Keratinocyte (primary cell): ENCODE measurements around the gene AKT1S1. TPM values are rescaled to one million over a fixed set of nuclear protein-coding genes. Genes with fewer than 3 reads are reported as not detected.
A peak's percentile ranks its signal among the peaks of the same experiment; 100 is the strongest.

Source experiments
- DNase-seq: peaks from one replicate; pipeline ENCODE4 v3.0.0-alpha.2; 2011; ENCODE audit warnings: low read depth, missing footprints, low spot score
- FAIRE-seq: peaks from 2 replicates; lab custom pipeline; 2011; peaks lifted over from hg19 to GRCh38; lab: Jason Lieb, UNC
- H2AFZ ChIP-seq: 2 replicates; pipeline ENCODE4 v1.6.0; 2012; ENCODE audit warnings: low read length, control low read depth, inconsistent platforms; ENCODE audit not compliant: control insufficient read depth
- H3K27ac ChIP-seq: 2 replicates; pipeline ENCODE4 v1.5.1; 2011; ENCODE audit warnings: low read length; ENCODE audit not compliant: control insufficient read depth, insufficient read depth
- H3K27me3 ChIP-seq: 3 replicates; pipeline ENCODE4 v1.6.0; 2011; ENCODE audit warnings: low read length; ENCODE audit not compliant: control insufficient read depth, insufficient read depth; ENCODE audit errors: extremely low read depth
- H3K36me3 ChIP-seq, 2 experiments: 2 replicates in 1 of 2; 3 replicates in 1 of 2; pipeline ENCODE4 v1.5.1; 2011; ENCODE audit warnings: low read length in 2 of 2, mild to moderate bottlenecking in 1 of 2; ENCODE audit not compliant: control insufficient read depth in 2 of 2, insufficient read depth in 2 of 2; ENCODE audit errors: extremely low read depth in 1 of 2
- H3K4me1 ChIP-seq: 3 replicates; pipeline ENCODE4 v1.5.1; 2011; ENCODE audit warnings: low read length; ENCODE audit not compliant: control insufficient read depth, insufficient read depth; ENCODE audit errors: extremely low read depth
- H3K4me2 ChIP-seq: 3 replicates; pipeline ENCODE4 v1.6.0; 2011; ENCODE audit warnings: low read depth, low read length; ENCODE audit not compliant: control insufficient read depth, insufficient read depth; ENCODE audit errors: extremely low read depth
- H3K4me3 ChIP-seq, 3 experiments: fragments of 200-600 bp in 1 of 3; sonication (generic) in 1 of 3; 2 replicates in 2 of 3; 3 replicates in 1 of 3; pipeline ENCODE4 v1.5.1; 2011 to 2016; ENCODE audit warnings: low read length in 3 of 3, mild to moderate bottlenecking in 3 of 3, control low read depth in 2 of 3, inconsistent platforms in 1 of 3, low read depth in 1 of 3, mixed read lengths in 1 of 3, mixed run types in 1 of 3, moderate library complexity in 1 of 3; ENCODE audit not compliant: control insufficient read depth in 2 of 3, insufficient read depth in 2 of 3; ENCODE audit errors: extremely low read depth in 1 of 3
- H3K79me2 ChIP-seq: 2 replicates; pipeline ENCODE4 v1.6.0; 2012; ENCODE audit warnings: low read length; ENCODE audit not compliant: control insufficient read depth, insufficient read depth
- H3K9ac ChIP-seq: 3 replicates; pipeline ENCODE4 v1.6.0; 2011; ENCODE audit warnings: low read length; ENCODE audit not compliant: control insufficient read depth, insufficient read depth; ENCODE audit errors: extremely low read depth
- H3K9me1 ChIP-seq: 3 replicates; pipeline ENCODE4 v1.6.0; 2011; ENCODE audit warnings: low read length; ENCODE audit not compliant: control insufficient read depth, insufficient read depth; ENCODE audit errors: extremely low read depth
- H3K9me3 ChIP-seq: 2 replicates; pipeline ENCODE4 v1.5.1; 2012; ENCODE audit warnings: low read depth, low read length; ENCODE audit not compliant: control insufficient read depth
- H4K20me1 ChIP-seq: 3 replicates; pipeline ENCODE4 v1.6.0; 2011; ENCODE audit warnings: low read length; ENCODE audit not compliant: control insufficient read depth, insufficient read depth; ENCODE audit errors: extremely low read depth
- CTCF ChIP-seq, 3 experiments: IDR thresholded peaks in 1 of 3; conservative IDR thresholded peaks in 1 of 3; optimal IDR thresholded peaks in 1 of 3; 2 replicates in 2 of 3; 3 replicates in 1 of 3; pipeline versions ENCODE3 to v1.5.1; 2011; ENCODE audit warnings: low read length in 3 of 3, mild to moderate bottlenecking in 3 of 3, moderate library complexity in 2 of 3, control low read depth in 1 of 3, inconsistent platforms in 1 of 3; ENCODE audit not compliant: insufficient read depth in 2 of 3; ENCODE audit errors: extremely low read depth in 1 of 3
- EZH2 ChIP-seq: IDR thresholded peaks from one replicate; pipeline ENCODE4 v1.6.1; 2012; ENCODE audit warnings: inconsistent platforms, mild to moderate bottlenecking, low read length, moderate library complexity
- dilution Hi-C: fragments of 300-500 bp; cut with MboI; formaldehyde crosslinking; loops from one replicate; pipeline ENCODE4 v1.7.0; 2020; ENCODE audit warnings: low sequenced_read_pairs; ENCODE audit not compliant: extremely low pct_ligation_motif_present
- polyA plus RNA-seq, 5 experiments: library from polyadenylated mRNA; depleted of rRNA in 3 of 5; stranded (reverse) in 3 of 5; stranded (forward) in 1 of 5; unstranded in 1 of 5; fragments of >200 nt; gene quantifications; 1 replicate in 1 of 5; 2 replicates in 3 of 5; 3 replicates in 1 of 5; pipeline versions ENCODE4 v1.2.1 to v1.2.3, GENCODE V29; 2011 to 2012; ENCODE audit warnings: missing spikeins in 2 of 5, low read depth in 1 of 5, low replicate concordance in 1 of 5

The AKT1S1 gene
- polyA plus RNA-seq, 1 donor (not counting 4 experiments of a cell fraction or from before 2014, with no cell fraction given), result 27.2 TPM

GRCh38 chr19:49856574-49857021, 20.6 kb downstream of the AKT1S1 start:
- Histone ChIP-seq H3K4me2 (no peak overlapping the region), H3K27me3 (no peaks in the 10 kb centered on the region), H3K36me3 (peaks cover 22 to 33% of the 10 kb centered on the region in 2 experiments), H3K9ac (no peak overlapping the region), H3K27ac (no peak overlapping the region), H3K9me3 (no peaks in the 10 kb centered on the region), H3K79me2 (peaks cover 22% of the 10 kb centered on the region), H4K20me1 (peaks cover 7% of the 10 kb centered on the region), H3K9me1 (no peaks in the 10 kb centered on the region), H2AFZ (no peak overlapping the region), H3K4me1 (peaks cover 16% of the 10 kb centered on the region), H3K4me3 (no peak overlapping the region)
- FAIRE-seq, result no peak
- TF ChIP-seq CTCF (optimal IDR thresholded peaks at IDR 0.05 in 1 of 3, IDR thresholded peaks at IDR 0.05 in 1 of 3, conservative IDR thresholded peaks at IDR 0.05 in 1 of 3; ENCODE audit: extremely low read depth in 1 of 3, insufficient read depth in 2 of 3, low read length in 3 of 3), result peak in 1 of 3 experiments; percentile 2
- no peak for TF ChIP-seq EZH2
- dilution Hi-C loops, result no loop called here
- no peak for DNase-seq

DNA sequence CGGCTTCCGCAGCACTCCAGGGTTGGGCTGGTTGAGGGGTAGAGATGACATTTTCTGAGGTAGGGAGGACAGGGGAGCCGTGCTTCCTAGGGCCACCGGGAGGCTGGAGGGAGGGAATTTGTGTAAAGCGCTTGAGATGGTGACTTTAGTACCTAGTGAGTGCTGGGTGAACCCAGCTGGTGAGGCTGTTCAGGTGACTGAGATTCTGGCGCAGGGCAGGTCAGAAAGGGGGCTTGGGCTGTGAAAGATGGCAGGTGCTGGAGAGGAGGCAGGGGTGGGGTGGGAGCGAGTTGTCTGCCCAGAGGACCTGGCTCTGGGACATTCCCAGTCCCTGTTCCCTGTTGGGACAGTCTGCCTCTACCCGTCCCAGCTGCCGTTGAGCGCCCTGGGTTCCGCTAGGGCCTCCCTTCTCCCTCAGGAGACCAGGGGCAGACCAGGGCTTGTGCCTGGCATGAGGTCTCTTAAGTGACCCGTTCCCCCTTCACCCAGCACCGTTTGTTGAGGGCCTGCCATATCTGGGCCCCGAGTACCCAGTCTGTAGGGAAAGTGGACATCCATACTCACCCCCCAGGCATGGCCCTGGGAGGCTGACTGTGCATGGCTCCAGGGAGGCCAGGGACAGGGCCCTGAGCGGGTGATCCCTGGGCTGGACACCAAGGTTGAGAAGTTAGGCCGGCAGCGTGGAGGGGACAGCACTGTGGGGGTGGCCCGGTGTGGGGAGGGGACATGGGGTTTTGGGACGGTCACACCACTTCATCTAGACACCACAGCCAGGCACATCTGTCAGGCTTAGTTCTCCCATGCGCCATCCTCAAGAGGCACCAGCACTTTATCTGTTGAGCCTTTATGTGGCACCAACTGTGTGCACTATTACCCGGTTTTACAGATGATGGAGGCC, 21.2 kb downstream of the AKT1S1 start:
- Histone ChIP-seq H3K4me3 (no peak overlapping the region), H3K36me3 (peaks cover 20 to 28% of the 10 kb centered on the region in 2 experiments), H4K20me1 (peaks cover 7% of the 10 kb centered on the region), H3K27me3 (no peaks in the 10 kb centered on the region), H3K79me2 (peaks cover 22% of the 10 kb centered on the region), H3K4me2 (no peak overlapping the region), H3K4me1 (peaks cover 13% of the 10 kb centered on the region), H3K27ac (no peak overlapping the region), H3K9ac (no peak overlapping the region), H3K9me1 (no peaks in the 10 kb centered on the region), H3K9me3 (no peaks in the 10 kb centered on the region), H2AFZ (no peak overlapping the region)
- dilution Hi-C loops, result no loop called here
- FAIRE-seq, result no peak
- no peak for TF ChIP-seq CTCF (optimal IDR thresholded peaks at IDR 0.05 in 1 of 3, IDR thresholded peaks at IDR 0.05 in 1 of 3, conservative IDR thresholded peaks at IDR 0.05 in 1 of 3; ENCODE audit: extremely low read depth in 1 of 3, insufficient read depth in 2 of 3, low read length in 3 of 3)
- TF ChIP-seq EZH2, result no peak
- no peak for DNase-seq
